H1 (cell line): ENCODE results near the gene DNAJB6.

ENCODE experiments used
- ATF2 ChIP-seq: IDR thresholded peaks from 2 replicates; pipeline ENCODE4 v1.6.1; 2012; ENCODE audit warnings: low read length, inconsistent platforms
- EZH2 ChIP-seq: fragments of 200-600 bp; sonication (generic); IDR thresholded peaks from 2 replicates; pipeline ENCODE4 v1.7.1; 2012; ENCODE audit warnings: low read depth, mild to moderate bottlenecking, moderate library complexity, low read length, inconsistent platforms; ENCODE audit not compliant: severe bottlenecking
- MAFK ChIP-seq: IDR thresholded peaks from 2 replicates; pipeline ENCODE4 v1.6.1; 2012; ENCODE audit warnings: low read depth, mild to moderate bottlenecking, improper control_type of control experiment, low read length

GRCh38 chr7:157397036-157397720, 60.4 kb downstream of the DNAJB6 start:
- TF ChIP-seq MAFK (no peak), EZH2 (no peak), ATF2 (no peak)
